GM19238 (cell line): Measurements from ENCODE around the gene LGALS12.
"Not testable (repeated sequence)": the region's sequence is repeated elsewhere in the genome, so short reads cannot be mapped to it uniquely, and the experiment has no call there.

ENCODE experiments used
- DNase-seq: peaks from one replicate; pipeline ENCODE4 v3.0.0; 2011; ENCODE audit warnings: low spot score; ENCODE audit not compliant: insufficient read length

LGALS12 gene

DNA sequence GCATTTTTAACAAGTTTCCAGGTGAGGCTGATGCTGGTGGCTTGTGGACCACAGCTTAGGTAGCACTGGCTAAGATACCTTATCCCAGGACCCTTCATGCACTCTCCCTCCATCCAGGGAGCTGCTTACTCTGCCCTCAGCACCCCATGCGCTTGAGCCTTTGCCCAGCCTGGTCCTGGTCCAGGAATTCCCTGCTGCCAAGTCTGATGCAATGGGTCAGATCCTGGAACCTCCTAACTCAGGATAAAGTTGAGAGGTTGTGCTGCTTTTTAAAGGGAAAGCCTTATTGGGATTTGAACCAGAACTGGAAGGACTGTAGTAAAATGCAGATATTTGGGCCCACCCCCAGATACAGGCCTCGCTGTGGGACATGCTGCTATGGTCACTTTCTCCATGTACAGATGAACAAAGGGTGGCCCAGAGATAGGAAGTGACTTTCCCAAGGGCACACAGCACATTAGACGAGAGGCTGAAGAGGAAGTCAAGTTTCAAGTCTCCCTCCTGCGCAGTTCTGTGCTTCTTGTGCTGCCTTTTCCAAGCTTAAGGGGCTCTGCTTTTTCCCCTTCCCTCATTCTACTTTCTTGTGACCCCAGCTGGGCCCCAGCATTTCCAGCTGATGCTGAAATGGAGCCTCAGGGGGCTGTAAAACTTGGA, 824 bp upstream of the LGALS12 start:
- no peak for DNase-seq

DNA sequence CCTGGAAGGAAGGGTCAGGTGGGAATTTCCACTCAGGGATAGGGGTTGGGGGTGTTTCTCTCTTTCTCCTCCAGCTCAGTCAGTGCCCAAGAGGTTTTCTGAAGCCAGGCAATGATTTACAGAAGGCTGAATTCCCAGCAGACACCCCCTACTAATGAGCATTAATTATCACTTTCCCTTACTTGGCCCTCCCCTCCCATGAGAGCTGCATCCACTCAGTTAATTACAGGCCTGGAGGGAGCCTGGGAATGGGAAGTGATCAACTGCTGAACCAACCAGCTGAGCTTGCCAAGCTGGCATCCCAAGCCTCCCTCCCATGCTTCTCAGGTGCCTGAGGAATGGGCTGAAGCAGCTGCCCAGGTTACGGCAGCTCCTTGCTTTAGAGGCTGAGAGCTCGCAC, 992 bp downstream of the LGALS12 start:
- DNase-seq = no peak

DNA sequence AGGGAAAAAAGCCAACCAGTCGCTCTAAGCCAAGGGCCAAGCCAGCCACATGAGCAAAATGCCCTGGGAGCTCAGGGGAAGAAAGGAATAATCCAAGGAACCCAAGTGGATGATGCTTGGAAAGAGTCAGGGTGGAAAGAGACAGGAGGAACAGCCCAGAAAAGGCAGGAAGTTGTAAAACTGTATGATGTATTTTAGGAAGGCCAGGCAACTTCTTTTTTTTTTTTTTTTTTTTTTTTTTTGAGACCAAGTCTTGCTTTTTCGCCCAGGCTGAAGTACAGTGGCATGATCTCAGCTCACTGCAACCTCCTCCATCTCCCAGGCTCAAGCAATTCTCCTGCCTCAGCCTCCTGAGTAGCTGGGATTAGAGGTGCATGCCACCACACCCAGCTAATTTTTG, 1.6 kb downstream of the LGALS12 start:
- DNase-seq = no peak

DNA sequence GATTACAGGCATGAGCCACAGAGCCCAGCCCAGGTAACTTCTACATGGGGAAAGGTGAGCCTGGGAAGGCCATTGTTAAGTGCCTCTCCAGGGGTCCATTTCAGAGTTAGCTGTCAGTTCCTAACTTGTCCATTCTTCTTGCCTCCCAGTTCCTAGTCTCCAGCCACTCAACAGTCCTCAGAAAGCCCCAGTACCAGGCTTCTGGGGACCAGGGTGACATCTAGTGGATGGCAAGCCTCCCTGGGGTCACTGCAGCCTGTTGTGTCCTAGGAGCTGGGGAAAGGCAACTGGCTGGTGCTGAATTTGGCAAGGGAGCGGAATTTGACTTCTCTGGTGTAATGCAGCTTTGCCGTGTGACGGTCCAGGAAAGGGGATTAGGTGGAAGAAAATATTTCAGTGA, 2.1 kb downstream of the LGALS12 start:
- no peak for DNase-seq

DNA sequence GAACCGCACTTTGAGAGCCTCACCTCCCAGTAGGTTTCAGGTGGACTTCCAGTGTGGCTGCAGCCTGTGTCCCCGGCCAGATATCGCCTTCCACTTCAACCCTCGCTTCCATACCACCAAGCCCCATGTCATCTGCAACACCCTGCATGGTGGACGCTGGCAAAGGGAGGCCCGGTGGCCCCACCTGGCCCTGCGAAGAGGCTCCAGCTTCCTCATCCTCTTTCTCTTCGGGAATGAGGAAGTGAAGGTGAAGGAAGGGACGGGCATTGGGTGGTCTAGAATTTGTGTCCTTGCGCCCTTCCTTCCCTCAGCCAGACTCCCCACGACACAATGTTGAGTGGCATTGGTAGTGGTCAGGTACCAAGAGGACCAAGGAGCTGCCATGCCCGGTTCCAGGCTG, 2.9 kb downstream of the LGALS12 start:
- no peak for DNase-seq

DNA sequence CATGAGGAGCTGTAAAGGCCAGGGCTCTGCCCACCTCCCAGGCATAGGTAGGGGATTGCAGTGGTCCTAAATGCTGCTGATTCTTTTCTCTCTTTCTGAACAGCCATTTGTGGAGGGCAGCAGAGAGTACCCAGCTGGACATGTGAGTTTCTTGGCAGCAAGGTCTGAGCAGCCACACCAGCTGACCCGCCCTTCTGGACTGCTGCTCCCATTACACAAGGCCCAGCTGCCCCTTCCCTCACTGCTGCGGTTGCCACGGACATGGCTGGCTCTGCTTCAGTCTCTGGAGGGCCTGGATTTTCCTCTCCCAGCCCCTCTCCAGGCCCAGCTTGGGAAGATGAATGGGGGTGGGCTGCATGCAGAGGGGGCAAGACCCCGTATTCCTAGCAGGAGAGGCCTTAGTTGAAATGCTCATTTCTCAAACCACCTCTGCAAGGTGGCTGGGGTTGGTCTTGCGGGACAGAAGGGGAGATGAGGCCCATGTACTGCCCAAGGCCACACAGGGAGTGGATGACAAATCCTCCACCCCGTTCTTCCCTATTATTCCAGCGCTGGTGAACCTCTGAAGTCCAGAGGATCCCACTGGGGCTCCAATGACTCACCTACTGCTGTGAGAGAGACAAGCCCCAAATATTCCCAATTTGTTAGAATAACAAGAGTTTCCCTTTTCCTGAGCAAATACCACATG, 4.6 kb downstream of the LGALS12 start:
- no peak for DNase-seq

DNA sequence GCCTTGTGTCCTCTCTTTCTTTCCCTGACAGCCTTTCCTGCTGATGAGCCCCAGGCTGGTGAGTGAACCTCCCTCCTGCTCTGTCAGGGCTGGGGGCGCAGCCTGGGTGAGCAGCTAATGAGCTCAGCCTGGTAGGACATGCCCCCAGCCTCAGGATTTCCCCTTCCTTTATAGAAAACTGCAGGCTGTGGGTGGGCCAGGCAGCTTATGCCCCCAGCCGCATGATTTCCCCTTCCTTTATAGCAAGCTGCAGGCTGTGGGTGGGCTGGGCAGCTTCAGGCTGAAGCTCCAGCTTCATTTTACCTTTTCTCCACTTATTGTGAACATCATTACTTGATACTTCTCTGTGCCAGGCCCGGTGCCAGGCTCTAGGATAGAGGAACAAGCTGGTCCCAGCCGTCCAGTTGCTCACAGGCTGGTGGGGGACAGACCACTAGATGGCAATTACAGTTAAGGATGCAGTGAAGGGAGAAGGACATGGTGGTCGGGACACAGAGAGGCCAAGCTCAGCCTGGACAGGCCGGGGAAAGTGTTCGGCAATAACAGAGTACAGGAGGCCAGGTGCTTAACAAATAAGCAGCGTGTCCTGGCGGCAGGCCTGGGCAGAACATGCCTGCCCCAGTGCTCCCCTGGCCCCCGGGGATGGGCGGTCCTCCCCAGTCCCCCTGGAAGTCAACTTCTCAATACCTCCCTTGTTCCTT, 5.3 kb downstream of the LGALS12 start:
- DNase-seq = no peak

DNA sequence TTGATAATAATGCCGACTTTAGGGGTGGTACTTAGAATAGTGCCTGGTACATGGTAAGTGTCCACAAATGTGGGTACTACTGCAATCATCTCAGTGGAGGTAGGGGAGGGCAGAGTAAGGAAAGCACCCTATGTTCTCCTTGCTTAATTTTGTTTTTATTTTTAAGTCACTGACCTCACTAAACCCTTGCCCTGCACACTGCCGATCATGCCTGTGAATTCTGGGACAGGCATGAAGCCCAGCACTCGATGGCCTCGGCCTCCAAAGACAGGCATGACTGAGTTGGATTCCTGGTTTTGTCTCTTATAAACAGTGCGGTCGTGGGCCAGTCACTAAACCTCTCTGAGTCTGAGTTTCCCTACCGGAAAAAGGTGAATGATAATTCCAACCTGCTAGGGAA, 6.9 kb downstream of the LGALS12 start:
- DNase-seq = no peak

DNA sequence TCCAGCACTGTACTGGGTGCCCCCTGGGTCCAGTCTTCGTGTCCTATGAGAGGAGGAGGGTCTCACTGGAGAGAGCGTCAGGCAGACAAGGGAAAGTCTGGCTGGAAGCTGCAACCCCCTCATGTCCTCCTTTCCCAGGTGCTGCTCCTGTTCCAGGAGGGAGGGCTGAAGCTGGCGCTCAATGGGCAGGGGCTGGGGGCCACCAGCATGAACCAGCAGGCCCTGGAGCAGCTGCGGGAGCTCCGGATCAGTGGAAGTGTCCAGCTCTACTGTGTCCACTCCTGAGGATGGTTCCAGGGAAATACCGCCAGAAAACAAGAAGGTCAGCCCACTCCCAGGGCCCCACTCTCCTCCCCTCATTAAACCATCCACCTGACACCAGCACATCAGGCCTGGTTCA, 10.2 kb downstream of the LGALS12 start:
- DNase-seq = no peak

DNA sequence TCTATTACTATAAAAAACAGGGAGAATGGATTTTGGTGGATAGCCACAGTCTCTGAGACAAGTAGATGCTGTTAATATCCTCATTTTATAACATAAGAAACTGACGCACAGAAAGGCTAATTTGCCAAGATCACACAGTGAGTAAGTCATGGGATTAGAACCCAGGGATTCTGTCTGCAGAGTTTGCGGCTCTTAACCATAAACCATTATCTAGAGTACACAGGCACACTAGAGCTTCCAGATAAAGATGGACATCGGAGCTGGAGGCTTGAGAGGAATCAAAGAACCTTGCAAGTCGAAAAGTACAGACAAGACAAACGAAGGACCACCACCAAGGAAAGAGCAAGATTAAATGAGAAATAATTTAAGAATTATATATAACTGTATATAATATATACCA, 11.3 kb downstream of the LGALS12 start:
- no peak for DNase-seq

DNA sequence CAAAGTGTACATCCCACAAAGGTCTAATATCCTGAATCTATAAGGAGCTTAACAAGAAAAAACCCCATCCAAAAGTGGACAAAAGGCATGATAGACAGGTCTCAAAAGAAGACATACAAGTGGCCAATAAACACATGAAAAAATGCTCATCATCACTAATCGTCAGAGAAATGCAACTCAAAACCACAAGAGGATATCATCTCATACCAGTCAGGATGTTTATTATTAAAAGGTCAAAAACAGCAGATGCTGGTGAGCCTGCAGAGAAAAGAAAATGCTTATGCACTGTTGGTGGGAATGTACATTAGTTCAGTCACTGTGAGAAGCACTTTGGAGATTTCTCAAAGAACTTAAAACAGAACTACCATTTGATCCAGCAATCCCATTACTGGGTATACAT, 12.7 kb downstream of the LGALS12 start:
- no peak for DNase-seq

DNA sequence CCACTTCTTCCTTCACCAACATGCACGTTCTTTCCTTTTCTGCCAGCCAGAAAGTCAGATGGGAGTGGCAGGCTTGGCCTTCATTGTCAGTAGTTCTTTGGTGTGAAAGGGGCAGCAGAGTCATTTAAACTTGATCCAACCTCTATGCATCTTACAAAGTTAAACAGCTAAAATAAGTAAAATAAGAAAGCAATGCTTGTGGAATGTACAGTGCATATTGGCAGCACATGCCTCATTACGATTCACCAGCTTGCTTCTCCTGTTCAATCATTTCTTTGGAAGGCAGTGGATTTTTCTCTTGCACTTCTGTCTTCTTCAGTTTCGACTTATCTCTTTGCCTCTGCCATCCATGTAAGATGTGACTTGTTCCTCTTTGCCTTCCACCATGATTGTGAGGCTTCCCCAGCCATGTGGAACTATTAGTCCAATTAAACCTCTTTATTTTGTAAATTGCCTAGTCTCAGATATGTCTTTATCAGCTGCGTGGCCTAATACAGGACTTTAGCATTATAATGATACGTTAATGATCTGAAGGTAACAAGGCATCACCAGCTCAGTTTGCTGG, 14.8 kb downstream of the LGALS12 start:
- DNase-seq = no peak

DNA sequence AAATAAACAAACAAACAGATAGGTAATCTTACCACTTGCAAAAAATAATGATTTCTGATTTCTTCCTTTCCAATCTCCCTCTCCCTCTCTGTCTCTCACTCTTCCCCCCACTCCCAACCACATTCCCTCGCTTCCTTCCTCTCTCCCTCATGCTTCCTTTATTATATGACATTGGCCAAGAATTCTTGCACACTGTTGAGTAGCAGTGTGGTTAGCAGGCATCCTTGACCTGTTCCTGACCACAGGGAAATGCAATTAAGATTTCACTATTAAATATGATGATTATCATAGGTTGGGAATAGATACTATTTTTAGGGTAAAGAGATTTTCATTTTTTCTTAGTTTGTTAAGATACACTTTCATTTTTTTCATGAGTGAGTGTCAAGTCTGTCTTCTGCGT, 16.0 kb downstream of the LGALS12 start:
- DNase-seq = no peak

DNA sequence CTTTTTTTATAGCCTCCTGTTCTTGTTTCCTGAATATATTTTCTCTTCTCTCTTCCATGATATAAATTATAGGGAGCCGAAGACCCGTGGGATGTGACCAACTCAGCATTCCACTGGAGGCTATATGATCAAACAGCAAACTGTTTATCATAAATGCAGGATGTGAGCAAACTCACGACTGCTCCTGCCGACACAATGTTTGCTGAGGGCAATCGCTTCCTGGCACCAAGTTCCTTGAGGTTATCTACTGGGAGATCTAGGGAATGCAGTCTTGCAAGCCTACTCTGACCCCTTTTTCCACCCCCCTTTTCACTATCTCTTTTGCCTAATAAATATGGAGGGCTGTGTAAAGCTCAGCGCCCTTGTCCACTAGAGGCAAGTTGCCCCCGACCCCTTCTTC, 17.3 kb downstream of the LGALS12 start:
- no peak for DNase-seq

DNA sequence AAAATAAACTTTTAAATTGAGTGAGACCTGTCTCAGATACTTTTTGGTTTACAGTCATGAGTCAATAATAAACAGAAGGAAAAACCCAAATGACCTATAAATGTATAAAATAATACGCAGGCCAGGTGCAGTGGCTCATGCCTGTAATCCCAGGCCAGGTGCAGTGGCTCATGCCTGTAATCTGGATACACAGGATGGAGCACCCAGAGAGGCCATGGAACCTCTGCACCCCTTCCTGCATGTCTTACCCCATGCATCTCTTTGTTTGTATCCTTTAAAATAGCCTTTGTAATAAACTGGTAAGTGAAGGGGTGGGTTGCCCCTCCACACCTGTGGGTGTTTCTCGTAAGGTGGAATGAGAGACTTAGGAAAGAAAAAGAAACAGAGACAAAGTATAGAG, 21.8 kb downstream of the LGALS12 start:
- DNase-seq = no peak

DNA sequence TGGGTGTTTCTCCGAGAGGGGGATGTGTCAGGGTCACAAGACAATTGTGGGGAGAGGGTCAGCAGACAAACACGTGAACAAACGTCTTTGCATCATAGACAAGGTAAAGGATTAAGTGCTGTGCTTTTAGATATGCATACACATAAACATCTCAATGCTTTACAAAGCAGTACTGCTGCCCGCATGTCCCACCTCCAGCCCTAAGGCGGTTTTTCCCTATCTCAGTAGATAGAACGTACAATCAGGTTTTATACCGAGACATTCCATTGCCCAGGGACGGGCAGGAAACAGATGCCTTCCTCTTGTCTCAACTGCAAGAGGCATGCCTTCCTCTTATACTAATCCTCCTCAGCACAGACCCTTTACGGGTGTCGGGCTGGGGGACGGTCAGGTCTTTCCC, 22.3 kb downstream of the LGALS12 start:
- DNase-seq = not testable (repeated sequence)

DNA sequence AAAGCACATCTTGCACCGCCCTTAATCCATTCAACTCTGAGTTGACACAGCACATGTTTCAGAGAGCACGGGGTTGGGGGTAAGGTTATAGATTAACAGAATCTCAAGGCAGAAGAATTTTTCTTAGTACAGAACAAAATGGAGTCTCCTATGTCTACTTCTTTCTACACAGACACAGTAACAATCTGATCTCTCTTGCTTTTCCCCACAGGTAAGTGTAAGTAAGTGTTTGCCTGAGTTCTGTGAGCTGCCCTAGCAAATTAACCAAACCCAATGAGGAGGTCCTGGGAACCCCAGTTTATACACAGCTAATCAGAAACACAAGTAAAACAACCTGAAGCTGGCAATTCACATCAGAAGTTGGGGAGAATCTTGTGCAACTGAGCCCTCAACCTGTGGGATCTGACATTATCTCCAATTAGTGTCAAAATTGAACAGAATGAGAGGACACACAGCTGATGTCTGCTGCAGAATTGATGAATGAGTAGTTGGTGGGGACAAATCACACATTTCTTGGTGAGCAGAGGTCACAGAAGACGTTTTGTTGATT, 22.9 kb downstream of the LGALS12 start:
- not testable (repeated sequence) for DNase-seq

DNA sequence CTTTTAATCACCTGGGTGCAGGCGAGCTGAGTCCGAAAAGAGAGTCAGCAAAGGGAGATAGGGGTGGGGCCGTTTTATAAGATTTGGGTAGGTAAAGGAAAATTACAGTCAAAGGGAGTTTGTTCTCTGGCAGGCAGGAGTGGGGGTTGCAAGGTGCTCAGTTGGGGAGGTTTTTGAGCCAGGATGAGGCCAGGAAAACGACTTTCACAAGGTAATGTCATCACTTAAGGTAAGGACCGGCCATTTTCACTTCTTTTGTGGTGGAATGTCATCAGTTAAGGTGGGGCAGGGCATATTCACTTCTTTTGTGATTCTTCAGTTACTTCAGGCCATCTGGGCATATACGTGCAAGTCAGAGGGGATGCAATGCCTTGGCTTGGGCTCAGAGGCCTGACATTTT, 23.5 kb downstream of the LGALS12 start:
- DNase-seq = not testable (repeated sequence)

DNA sequence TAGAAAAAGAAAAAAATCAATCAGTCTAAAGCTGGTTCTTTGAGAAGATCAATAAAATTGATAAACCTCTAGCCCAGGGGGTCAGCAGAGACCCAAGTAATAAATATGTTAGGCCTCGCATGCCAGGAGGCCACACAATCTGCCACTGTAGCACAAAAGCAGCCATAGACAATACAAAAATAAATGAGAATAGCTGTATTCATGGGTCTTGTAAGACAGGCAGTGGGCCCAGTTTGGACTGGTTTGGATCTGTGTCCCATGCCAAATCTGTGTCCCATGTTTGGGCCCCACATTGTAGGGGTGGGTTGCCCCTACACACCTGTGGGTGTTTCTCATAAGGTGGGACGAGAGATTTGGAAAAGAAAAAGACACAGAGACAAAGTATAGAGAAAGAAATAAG, 24.1 kb downstream of the LGALS12 start:
- no peak for DNase-seq

DNA sequence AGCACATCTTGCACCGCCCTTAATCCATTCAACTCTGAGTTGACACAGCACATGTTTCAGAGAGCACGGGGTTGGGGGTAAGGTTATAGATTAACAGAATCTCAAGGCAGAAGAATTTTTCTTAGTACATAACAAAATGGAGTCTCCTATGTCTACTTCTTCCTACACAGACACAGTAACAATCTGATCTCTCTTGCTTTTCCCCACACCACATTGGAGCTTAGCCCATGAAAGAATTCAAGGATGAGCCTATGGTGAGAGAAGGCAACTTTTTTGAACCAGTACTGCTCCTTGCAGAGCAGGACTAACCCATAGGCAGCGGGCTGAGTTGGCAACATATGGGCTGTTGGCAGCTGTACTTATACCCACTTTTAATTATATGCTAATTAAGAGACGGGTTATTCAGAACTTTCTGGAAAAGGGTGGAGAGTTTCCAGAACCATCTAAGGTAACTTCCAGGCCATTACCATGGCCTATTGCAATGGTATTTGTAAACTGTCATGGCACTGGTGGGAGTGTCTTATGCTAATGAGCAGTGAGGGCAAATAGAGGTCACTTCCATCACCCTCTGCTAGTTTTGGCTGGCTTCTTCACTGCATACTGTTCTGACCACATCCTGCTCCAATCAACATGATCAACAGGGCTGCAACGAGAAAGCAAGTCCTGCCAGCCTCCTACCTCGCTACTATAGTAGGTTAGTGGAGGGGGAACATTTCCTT, 25.3 kb downstream of the LGALS12 start:
- not testable (repeated sequence) for DNase-seq

DNA sequence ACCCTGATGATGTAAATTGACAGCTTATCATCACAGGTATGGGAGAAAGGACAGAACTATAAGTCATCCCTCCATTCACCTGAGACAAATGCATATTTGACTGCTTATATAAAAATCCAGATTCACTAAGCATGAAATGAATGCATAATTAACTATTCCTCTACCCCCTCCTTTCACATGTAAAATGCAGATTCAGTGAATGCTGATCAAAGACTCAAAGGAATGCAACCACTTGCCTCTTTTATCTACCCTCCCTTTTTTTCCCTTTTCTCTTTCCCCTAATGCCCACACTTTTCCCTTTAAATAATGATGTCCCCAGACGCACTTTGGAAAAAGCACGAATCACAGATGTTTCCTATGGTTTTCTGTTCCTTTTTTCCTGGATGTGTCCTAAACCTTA, 26.2 kb downstream of the LGALS12 start:
- DNase-seq = no peak
